Fibroblast of villous mesenchyme (primary cell): ENCODE measurements around the gene PRND. TPM values are rescaled to one million over a fixed set of nuclear protein-coding genes. Genes with fewer than 3 reads are reported as not detected.
"Not testable (repeated sequence)": the region's sequence is repeated elsewhere in the genome, so short reads cannot be mapped to it uniquely, and the experiment has no call there.

ENCODE experiments used
- DNase-seq: peaks from one replicate; pipeline ENCODE4 v3.0.0-alpha.2; 2010; ENCODE audit warnings: low read depth
- H3K4me3 ChIP-seq: 2 replicates; pipeline ENCODE4 v1.5.1; 2011; ENCODE audit warnings: low read depth, mild to moderate bottlenecking, low read length
- total RNA-seq: library from RNA; depleted of rRNA; stranded (reverse); fragments of >200 nt; gene quantifications from 2 replicates; pipeline ENCODE4 v1.2.3, GENCODE V29; 2012
- TF ChIP-seq, protein P1 (sequence below): IDR thresholded peaks from 2 replicates; pipeline ENCODE4 v1.5.1; 2012; ENCODE audit warnings: low read depth, mild to moderate bottlenecking, low read length; ENCODE audit not compliant: insufficient read depth

PRND gene
- total RNA-seq, 1 donor, result not detected

DNA sequence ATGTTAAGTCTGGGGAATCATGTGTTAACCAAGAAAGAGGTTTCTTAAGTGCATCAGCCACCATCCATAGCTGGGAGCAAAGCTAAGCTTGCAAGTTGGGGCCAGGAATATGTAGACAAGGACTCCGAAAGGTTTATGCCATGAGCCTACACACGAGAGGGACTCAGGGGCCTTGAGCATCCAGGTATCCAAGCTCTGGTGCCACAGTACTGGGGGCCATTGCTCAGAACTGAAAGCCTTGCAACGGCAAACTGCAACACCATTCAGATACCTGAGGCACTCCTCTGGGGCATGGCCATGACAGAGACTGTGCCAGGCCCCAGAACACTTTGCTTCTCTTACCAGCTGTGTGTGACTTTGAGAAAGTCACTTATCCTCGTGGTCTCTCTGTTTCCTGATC, 27.6 kb downstream of the PRND start:
- no peak for DNase-seq
- TF ChIP-seq, protein P1, sequence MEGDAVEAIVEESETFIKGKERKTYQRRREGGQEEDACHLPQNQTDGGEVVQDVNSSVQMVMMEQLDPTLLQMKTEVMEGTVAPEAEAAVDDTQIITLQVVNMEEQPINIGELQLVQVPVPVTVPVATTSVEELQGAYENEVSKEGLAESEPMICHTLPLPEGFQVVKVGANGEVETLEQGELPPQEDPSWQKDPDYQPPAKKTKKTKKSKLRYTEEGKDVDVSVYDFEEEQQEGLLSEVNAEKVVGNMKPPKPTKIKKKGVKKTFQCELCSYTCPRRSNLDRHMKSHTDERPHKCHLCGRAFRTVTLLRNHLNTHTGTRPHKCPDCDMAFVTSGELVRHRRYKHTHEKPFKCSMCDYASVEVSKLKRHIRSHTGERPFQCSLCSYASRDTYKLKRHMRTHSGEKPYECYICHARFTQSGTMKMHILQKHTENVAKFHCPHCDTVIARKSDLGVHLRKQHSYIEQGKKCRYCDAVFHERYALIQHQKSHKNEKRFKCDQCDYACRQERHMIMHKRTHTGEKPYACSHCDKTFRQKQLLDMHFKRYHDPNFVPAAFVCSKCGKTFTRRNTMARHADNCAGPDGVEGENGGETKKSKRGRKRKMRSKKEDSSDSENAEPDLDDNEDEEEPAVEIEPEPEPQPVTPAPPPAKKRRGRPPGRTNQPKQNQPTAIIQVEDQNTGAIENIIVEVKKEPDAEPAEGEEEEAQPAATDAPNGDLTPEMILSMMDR, result no peak
- H3K4me3 ChIP-seq, result no peak overlapping the region

DNA sequence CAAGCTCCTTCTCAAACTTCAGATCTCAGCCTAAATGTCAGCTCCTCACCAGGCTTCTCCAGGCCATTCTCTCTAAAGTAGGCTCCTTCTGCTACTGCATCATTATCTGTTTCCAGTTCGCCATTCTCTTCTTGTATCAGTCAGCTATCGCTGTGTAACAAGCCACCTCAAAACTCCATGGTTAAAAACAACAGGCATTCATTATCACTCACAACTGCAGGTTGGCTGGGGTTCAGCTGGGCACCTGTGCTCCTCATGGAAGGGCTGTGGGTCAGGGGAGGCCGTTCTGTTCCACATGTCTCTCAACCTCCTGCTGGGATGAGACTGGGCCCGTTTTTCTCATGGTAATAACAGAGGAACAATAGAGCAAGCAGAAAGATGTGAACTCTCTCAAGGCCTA, 28.7 kb downstream of the PRND start:
- TF ChIP-seq, protein P1, result no peak
- no peak for DNase-seq

DNA sequence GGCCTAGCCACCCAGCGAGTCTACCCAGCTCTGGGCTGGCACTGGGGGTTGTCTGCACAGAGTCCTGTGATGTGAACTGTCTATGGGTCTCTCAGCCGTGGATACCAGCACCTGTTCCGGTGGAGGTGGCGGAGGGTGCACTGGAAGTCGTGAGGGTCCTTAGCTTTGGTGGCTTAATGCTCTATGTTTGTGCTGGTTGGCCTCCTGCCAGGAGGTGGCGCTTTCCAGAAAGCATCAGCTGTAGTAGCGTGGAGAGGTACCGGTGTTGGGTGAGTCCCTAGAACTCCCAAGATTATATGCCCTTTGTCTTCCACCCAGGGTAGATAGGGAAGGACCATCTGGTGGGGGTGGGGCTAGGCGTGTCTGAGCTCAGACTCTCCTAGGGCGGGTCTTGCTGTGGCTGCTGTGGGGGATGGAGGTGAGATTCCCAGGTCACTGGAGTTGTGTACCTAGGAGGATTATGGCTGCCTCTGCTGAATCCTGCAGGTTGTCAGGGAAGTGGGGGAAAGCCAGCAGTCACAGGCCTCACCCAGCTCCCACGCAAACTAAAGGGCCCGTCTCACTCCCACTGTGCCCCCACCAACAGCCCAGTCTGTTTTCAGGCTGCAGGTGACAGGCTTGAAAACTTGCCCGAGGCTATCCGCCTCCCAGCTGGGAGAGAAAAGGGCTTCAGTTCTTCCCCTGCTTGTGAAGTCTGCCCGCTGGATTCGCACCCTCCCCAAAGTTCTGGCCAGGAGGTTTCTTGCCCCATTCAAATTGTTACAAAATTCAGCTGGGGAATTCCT, 37.6 kb downstream of the PRND start:
- TF ChIP-seq, protein P1, result peak; percentile 3
- DNase-seq, H3K4me3 ChIP-seq: not testable (repeated sequence)

More for the DNA sequence above, 28.7 kb downstream of the PRND start:
- no peak overlapping the region for H3K4me3 ChIP-seq

DNA sequence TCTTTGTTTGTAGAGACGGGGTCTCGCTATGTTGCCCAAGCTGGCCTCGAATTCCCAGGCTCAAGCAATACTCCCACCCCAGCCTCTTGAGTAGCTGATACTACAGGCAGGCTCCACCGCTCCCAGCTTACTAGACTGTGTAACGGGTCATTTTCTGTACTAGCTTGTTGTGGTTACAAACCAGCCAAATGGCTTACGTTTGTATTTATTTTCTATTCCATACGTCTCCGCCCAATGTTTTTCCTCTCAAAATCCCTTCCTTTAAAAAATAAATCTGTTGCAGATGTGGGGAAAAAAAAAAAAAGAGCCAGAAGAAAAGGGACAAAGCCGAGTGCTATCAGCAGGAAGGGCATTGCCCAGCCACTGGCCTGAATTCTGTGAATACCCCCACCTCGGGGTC, 41.6 kb downstream of the PRND start:
- TF ChIP-seq, protein P1, result no peak
- H3K4me3 ChIP-seq, result no peak overlapping the region
- DNase-seq, result no peak

DNA sequence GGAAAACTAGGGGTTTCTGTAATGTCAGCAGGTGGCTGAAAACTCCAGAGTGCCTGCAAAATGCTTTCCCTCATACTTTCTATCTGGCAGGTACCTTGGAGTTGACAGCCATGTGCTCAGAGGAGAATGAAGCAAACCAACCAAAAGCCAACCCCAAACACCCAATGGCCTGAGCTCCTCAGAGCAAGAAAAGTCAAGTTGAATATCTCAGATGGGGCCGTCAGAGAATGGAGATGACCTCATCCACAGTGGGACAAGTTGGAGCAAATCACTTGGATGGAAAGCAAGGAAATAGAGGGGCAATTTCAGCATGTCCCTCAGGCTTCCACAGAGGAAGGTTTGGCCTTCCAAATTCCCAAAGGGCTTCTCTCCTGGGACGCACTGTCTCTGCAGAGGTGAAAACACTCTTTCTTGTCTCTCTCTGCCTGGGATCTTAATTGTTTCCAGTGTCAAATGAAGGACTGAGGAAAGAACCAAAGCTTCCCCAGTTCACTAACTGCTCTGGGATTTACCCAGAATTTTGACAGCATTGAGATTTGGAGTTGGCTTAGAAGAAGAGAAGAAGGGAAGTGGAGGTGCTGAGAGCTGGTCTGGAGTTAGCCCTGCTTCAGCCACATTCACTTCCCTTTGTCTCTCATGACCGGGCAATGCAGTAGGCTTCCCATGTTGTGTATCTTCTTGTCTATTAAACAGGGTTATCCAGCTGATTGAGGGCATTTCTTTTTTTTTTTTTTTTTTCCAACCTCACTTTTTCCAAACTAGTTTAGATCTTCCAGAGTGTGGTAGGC, 42.2 kb downstream of the PRND start:
- TF ChIP-seq, protein P1, result no peak
- no peak for DNase-seq
- no peak overlapping the region for H3K4me3 ChIP-seq

DNA sequence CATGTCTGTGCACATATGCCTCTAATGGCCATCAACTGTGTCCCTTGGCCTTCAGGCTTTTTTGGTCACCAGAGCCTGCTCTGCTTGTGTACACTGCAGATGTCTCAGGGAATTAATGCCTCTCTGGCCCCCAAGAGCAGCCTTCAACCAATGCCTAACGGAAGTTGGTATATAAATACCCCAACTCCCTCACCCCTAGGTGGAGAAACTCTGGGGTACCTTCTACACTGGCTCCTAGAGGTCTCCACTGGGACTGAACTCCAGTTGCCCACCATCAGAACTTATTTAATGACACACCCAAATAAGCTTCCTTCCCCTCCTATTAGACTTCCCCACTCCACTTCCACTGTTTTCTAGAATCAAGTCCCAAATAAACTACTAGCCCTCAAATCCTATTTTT, 43.1 kb downstream of the PRND start:
- no peak for DNase-seq
- TF ChIP-seq, protein P1, result no peak

More for the DNA sequence above, 43.1 kb downstream of the PRND start:
- no peak overlapping the region for H3K4me3 ChIP-seq
